SK-N-MC (cell line): ENCODE measurements around the gene RUNX1.

ENCODE experiments used
- DNase-seq: peaks from one replicate; pipeline ENCODE4 v3.0.0-alpha.2; 2011; ENCODE audit warnings: low read depth, low spot score
- H3K27ac ChIP-seq: fragments of 200-600 bp; sonication (generic); 2 replicates; pipeline ENCODE4 v1.5.1; 2016; ENCODE audit warnings: mixed run types
- H3K36me3 ChIP-seq: fragments of 200-600 bp; sonication (generic); 2 replicates; pipeline ENCODE4 v1.6.1; 2017; ENCODE audit warnings: antibody characterized with exemption, low read length, mixed read lengths; ENCODE audit not compliant: insufficient read depth
- H3K4me3 ChIP-seq: fragments of 200-600 bp; sonication (generic); 2 replicates; pipeline ENCODE4 v1.5.1; 2016
- H3K9ac ChIP-seq: fragments of 200-600 bp; sonication (generic); 2 replicates; pipeline ENCODE4 v1.8.0; 2017; ENCODE audit warnings: mixed run types, mixed read lengths; ENCODE audit not compliant: insufficient read length
- H3K9me3 ChIP-seq: fragments of 200-600 bp; sonication (generic); 2 replicates; pipeline ENCODE4 v1.6.1; 2017; ENCODE audit warnings: low read depth, mild to moderate bottlenecking, antibody characterized with exemption, low read length, moderate library complexity, mixed read lengths
- EZH2 ChIP-seq: fragments of 200-600 bp; sonication (generic); IDR thresholded peaks from one replicate; pipeline ENCODE4 v1.6.1; 2017; ENCODE audit warnings: antibody characterized with exemption
- FOXP2 ChIP-seq: optimal IDR thresholded peaks from 2 replicates; pipeline ENCODE3; 2011; ENCODE audit warnings: mild to moderate bottlenecking, moderate library complexity; ENCODE audit not compliant: insufficient read depth; ENCODE audit errors: extremely low read length, control extremely low read depth
- POLR2AphosphoS5 ChIP-seq: IDR thresholded peaks from 2 replicates; pipeline ENCODE4 v1.6.1; 2012; ENCODE audit warnings: mild to moderate bottlenecking, low read depth, low read length, borderline replicate concordance

Gene RUNX1

DNA sequence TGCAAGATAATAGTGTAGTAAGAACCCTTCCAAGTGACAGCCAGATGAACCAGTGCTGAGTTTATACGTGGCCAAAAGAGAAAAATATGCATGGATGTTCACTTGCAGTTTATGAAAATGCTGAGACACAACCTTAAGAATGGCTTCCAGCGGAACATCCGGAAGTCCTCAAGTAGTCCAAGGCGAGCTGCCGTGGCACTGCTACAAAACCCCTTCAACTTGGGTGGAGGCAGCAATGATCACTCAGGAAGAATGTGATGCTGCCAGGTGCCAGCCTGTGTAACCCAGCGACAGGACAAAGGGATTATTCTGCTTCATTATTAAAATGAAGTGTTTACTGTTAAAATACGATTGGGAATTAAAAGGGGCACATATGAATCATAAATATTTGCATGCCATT lies 179.6 kb downstream of the RUNX1 start:
- Histone ChIP-seq H3K36me3 (no peaks in the 10 kb centered on the region), H3K4me3 (no peak overlapping the region), H3K9ac (no peak overlapping the region), H3K27ac (no peak overlapping the region), H3K9me3 (no peaks in the 10 kb centered on the region)
- DNase-seq = no peak
- TF ChIP-seq FOXP2 (no peak), EZH2 (no peak), POLR2AphosphoS5 (no peak)

DNA sequence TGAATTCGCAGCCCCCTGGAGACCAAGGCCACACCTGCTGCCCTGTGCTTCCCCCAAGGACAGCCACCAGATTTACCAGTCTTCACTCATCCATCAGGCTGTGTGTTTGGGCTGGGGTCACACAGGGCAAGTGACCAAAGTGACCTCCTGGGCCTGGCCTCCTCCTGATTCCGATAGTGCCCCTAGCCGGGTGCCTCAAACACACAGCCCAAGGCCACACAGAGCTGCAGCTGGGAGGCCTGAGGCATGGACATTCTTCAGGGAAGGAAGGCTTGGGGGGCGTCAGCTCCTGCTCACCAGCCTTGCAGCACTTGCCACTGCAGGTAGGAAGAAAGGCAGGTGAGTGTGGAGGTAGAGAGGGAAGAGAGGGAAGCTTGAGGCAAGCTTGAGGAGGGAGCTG lies 181.3 kb downstream of the RUNX1 start:
- H3K4me3 ChIP-seq = no peak overlapping the region
- no peak for TF ChIP-seq POLR2AphosphoS5
- TF ChIP-seq EZH2 = no peak
- TF ChIP-seq FOXP2 = no peak
- DNase-seq = no peak
- no peaks in the 10 kb centered on the region for H3K36me3 ChIP-seq
- no peaks in the 10 kb centered on the region for H3K9me3 ChIP-seq
- no peak overlapping the region for H3K27ac ChIP-seq
- no peak overlapping the region for H3K9ac ChIP-seq

DNA sequence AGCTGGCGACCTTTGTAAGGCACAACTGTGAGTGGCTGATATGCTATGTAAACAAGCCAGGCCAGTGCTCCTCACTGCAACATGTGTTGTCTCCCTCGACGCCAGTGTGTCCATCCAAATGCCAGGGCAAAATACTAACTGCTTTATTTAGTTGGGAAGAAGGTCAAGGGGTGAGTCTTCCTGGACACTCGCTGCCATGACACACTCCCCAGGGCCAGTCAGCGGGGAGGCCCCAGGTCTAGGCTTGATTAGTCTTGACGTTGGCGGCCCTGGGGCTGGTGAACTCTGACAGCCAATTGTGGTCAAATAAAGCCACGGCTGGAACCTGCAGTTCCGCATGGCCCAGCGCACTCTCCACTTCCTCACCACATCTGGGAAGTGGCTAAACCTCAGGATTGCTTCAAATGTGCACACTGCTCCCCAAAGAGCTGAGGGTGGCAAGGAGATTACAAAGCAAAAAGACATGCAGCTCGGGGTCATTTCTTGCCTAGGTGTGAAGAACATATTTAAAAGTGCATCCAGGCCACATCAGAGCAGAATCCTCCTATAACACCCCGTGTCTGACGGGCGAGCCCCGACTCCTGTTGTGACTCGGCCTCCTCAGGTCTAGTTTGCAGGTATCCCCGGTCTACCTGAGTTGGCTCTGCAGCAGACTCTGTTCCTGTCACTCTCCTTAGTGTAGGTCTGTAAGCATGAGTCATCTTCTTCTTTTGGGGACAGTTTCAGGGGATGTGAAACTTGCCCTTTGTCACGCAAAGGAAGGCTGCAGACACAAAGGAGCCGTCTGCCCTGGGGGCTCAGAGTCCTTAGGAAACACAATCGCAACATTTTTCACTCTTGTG lies 183.5 kb downstream of the RUNX1 start:
- Histone ChIP-seq H3K9me3 (no peaks in the 10 kb centered on the region), H3K9ac (no peak overlapping the region), H3K4me3 (no peak overlapping the region), H3K36me3 (no peaks in the 10 kb centered on the region), H3K27ac (no peak overlapping the region)
- DNase-seq = no peak
- no peak for TF ChIP-seq POLR2AphosphoS5
- no peak for TF ChIP-seq EZH2
- no peak for TF ChIP-seq FOXP2

- Histone ChIP-seq H3K9me3 (no peaks in the 10 kb centered on the region), H3K36me3 (no peaks in the 10 kb centered on the region), H3K4me3 (no peak overlapping the region), H3K9ac (no peak overlapping the region), H3K27ac (no peak overlapping the region)
- TF ChIP-seq POLR2AphosphoS5 (no peak), FOXP2 (no peak), EZH2 (no peak)
- no peak for DNase-seq
Measured at GRCh38 chr21:34864370-34865149, 184.5 kb downstream of the RUNX1 start.

DNA sequence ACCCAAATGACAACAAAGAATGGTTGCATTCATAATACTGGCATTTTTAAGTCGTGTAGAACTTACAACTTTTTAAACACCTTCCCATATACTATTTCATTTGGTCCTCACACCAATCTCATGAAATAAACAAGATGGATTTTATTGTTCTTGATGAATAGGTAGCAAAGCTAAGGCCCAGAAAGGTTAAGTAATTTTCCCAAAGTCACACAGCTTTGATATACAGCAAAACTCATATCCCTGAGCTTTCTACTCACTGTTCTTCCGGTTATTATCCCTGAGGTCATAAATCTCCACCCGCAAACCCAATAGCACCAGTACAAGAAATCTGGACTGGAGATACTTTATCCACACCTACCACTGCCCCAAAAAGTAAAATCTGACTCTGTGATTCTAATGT lies 186.2 kb downstream of the RUNX1 start:
- Histone ChIP-seq H3K9ac (no peak overlapping the region), H3K4me3 (no peak overlapping the region), H3K27ac (no peak overlapping the region), H3K9me3 (no peaks in the 10 kb centered on the region), H3K36me3 (no peaks in the 10 kb centered on the region)
- DNase-seq = no peak
- no peak for TF ChIP-seq POLR2AphosphoS5
- no peak for TF ChIP-seq FOXP2
- no peak for TF ChIP-seq EZH2

- H3K4me3 ChIP-seq = no peak overlapping the region
- no peaks in the 10 kb centered on the region for H3K9me3 ChIP-seq
- no peaks in the 10 kb centered on the region for H3K36me3 ChIP-seq
- no peak for DNase-seq
- H3K9ac ChIP-seq = no peak overlapping the region
- no peak overlapping the region for H3K27ac ChIP-seq
- TF ChIP-seq FOXP2 (no peak), EZH2 (no peak), POLR2AphosphoS5 (no peak)
Measured at GRCh38 chr21:34861258-34861657, 187.8 kb downstream of the RUNX1 start.

DNA sequence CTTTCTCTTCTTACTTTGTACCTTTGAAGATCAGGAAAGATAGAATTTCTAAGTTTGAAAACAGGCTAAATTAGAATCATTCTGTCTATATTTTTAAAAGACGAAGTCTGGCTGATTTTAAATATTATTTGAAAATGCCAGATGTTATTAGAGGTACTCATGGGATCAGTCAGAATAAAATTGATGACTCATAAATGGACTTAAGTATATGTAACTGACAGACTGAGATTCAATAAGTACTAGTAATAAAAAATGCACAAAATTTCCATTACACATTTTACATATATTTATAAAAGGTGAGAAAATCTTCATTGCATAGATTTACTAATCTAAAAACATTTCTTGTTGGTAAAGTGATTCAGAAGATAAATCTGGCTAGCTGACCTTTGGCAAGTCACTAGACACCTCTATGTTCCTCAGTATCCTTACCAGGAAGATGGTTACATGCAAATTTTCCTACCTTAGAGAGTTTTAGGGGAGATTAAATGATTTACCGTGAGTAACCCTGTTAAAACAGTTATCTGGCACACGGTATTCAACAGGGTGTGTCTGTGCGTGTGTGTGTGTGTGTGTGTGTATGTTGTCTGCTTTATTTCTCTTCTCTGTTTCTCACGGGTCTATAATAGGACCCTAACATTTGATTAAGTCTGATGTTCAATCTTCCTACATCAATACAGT lies 189.0 kb downstream of the RUNX1 start:
- H3K36me3 ChIP-seq = no peaks in the 10 kb centered on the region
- no peaks in the 10 kb centered on the region for H3K9me3 ChIP-seq
- DNase-seq = no peak
- no peak for TF ChIP-seq EZH2
- no peak overlapping the region for H3K27ac ChIP-seq
- no peak overlapping the region for H3K9ac ChIP-seq
- H3K4me3 ChIP-seq = no peak overlapping the region

GRCh38 chr21:34858559-34858958 lies 190.5 kb downstream of the RUNX1 start:
- no peak for TF ChIP-seq FOXP2
- H3K27ac ChIP-seq = no peak overlapping the region
- H3K9ac ChIP-seq = no peak overlapping the region
- no peaks in the 10 kb centered on the region for H3K36me3 ChIP-seq
- DNase-seq = no peak
- no peaks in the 10 kb centered on the region for H3K9me3 ChIP-seq
- H3K4me3 ChIP-seq = no peak overlapping the region
